RWPE2 (cell line): ENCODE measurements around the gene BFAR.

Experiments used
- ATAC-seq: fragments of 200-7000 bp; cut with Tn5 transposase; 3 replicates; pipeline ENCODE4 v1.9.1; 2021; ENCODE audit warnings: low read depth
- DNase-seq: peaks from one replicate; pipeline ENCODE4 v3.0.0-alpha.2; 2020; ENCODE audit warnings: low spot score
- H3K27ac ChIP-seq: fragments of 450-650 bp; 2 replicates; pipeline ENCODE4 v1.5.1; 2017; ENCODE audit warnings: mild to moderate bottlenecking; ENCODE audit not compliant: poor library complexity, severe bottlenecking
- H3K27me3 ChIP-seq: fragments of 250-450 bp; sonication (Bioruptor Pico); 2 replicates; pipeline ENCODE4 v1.5.1; 2021; ENCODE audit warnings: mild to moderate bottlenecking, moderate library complexity; ENCODE audit not compliant: insufficient read depth, poor library complexity, severe bottlenecking
- H3K36me3 ChIP-seq: fragments of 250-450 bp; sonication (Bioruptor Pico); 2 replicates; pipeline ENCODE4 v1.5.1; 2020; ENCODE audit warnings: low read depth, mild to moderate bottlenecking, moderate library complexity
- H3K4me1 ChIP-seq: fragments of 250-450 bp; sonication (Bioruptor Pico); 2 replicates; pipeline ENCODE4 v1.5.1; 2021; ENCODE audit warnings: mild to moderate bottlenecking, moderate library complexity; ENCODE audit not compliant: insufficient read depth, poor library complexity, severe bottlenecking
- H3K4me3 ChIP-seq: fragments of 250-450 bp; sonication (Bioruptor Pico); 2 replicates; pipeline ENCODE4 v1.5.1; 2021; ENCODE audit warnings: mild to moderate bottlenecking, moderate library complexity; ENCODE audit not compliant: severe bottlenecking
- H3K9me3 ChIP-seq: fragments of 250-450 bp; sonication (Bioruptor Pico); 2 replicates; pipeline ENCODE4 v1.5.1; 2021; ENCODE audit warnings: mild to moderate bottlenecking, moderate library complexity; ENCODE audit not compliant: severe bottlenecking
- CTCF ChIP-seq: fragments of 450-650 bp; IDR thresholded peaks from one replicate; pipeline ENCODE4 v1.5.1; 2017; ENCODE audit warnings: mild to moderate bottlenecking, moderate library complexity; ENCODE audit not compliant: poor library complexity, severe bottlenecking

The BFAR gene

GRCh38 chr16:14632693-14633569 is at the start of gene BFAR:
Gene BFAR (plus strand): TSS chr16:14632951. CDS start chr16:14644347, 11,396 bp downstream.
- Histone ChIP-seq H3K9me3 (no peaks in the 10 kb centered on the region), H3K27ac (peak within 1 kb of the TSS; percentile 74), H3K36me3 (peaks cover 38% of the 10 kb centered on the region), H3K4me3 (peak within 1 kb of the TSS; percentile 98), H3K4me1 (peaks cover 40% of the 10 kb centered on the region), H3K27me3 (no peaks in the 10 kb centered on the region)
- DNase-seq (peak; percentile 97), ATAC-seq (peak; percentile 74)
- TF ChIP-seq CTCF = no peak

DNA sequence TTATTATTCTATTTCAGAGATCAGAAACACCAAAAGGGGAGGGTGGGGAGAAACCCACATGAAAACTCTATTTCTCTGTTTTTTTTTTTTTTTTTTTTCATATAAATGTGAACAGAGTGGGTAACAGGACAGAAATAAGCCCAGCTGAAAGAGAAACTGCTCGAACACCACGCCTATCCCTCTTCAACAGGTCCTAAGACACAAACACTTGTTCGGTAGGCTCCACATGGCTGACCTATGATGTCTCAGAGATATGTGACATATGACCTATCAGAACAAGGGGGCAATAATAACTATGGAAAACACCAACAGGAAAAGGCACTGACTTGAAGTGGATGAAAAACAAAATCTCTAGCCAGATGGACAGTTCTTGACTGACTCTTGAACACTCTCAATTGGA is 47.5 kb upstream of the BFAR start:
- DNase-seq (no peak), ATAC-seq (no peak)
- Histone ChIP-seq H3K4me3 (no peak overlapping the region), H3K4me1 (no peaks in the 10 kb centered on the region), H3K9me3 (no peaks in the 10 kb centered on the region), H3K27ac (no peak overlapping the region), H3K27me3 (no peaks in the 10 kb centered on the region), H3K36me3 (peaks cover 85% of the 10 kb centered on the region)
- no peak for TF ChIP-seq CTCF

GRCh38 chr16:14586637-14587305 is 46.0 kb upstream of the BFAR start:
- Histone ChIP-seq H3K4me3 (no peak overlapping the region), H3K4me1 (no peaks in the 10 kb centered on the region), H3K27me3 (no peaks in the 10 kb centered on the region), H3K27ac (no peak overlapping the region), H3K9me3 (no peaks in the 10 kb centered on the region), H3K36me3 (peaks cover 85% of the 10 kb centered on the region)
- TF ChIP-seq CTCF = no peak
- no peak for DNase-seq
- no peak for ATAC-seq

- no peak overlapping the region for H3K4me3 ChIP-seq
- no peaks in the 10 kb centered on the region for H3K27me3 ChIP-seq
- ATAC-seq (0 out of 3 replicates have a peak, but pooled peaks have one; percentile 27), DNase-seq (no peak)
- peaks cover 2% of the 10 kb centered on the region for H3K4me1 ChIP-seq
- peak; percentile 51 for TF ChIP-seq CTCF
- no peak overlapping the region for H3K27ac ChIP-seq
- H3K36me3 ChIP-seq = peaks cover 58% of the 10 kb centered on the region
- H3K9me3 ChIP-seq = no peaks in the 10 kb centered on the region
These were observed 32.6 kb upstream of the BFAR start for GRCh38 chr16:14600164-14600563.
